H9 (cell line): ENCODE data around the gene OR8B8. TPM values are rescaled to one million over a fixed set of nuclear protein-coding genes. Genes with fewer than 3 reads are reported as not detected.

Experiments used
- DNase-seq: peaks from one replicate; pipeline ENCODE4 v3.0.0-alpha.2; 2017
- H2AFZ ChIP-seq: one replicate; pipeline ENCODE4 v1.6.1; 2013; ENCODE audit warnings: mild to moderate bottlenecking, low read length, control low read depth, moderate library complexity
- H2AK5ac ChIP-seq: 2 replicates; pipeline ENCODE4 v1.6.1; 2013; ENCODE audit warnings: low read length, control low read depth, mixed read lengths; ENCODE audit not compliant: insufficient read length
- H2BK120ac ChIP-seq: one replicate; pipeline ENCODE4 v1.6.1; 2013; ENCODE audit warnings: low read depth, mild to moderate bottlenecking, low read length, control low read depth, inconsistent platforms; ENCODE audit not compliant: poor library complexity, severe bottlenecking
- H2BK12ac ChIP-seq: 2 replicates; pipeline ENCODE4 v1.6.1; 2013; ENCODE audit warnings: low read length, control low read depth, mixed read lengths, low read depth; ENCODE audit not compliant: insufficient read length
- H2BK15ac ChIP-seq: 2 replicates; pipeline ENCODE4 v1.6.1; 2013; ENCODE audit warnings: low read depth, low read length, control low read depth
- H2BK20ac ChIP-seq: one replicate; pipeline ENCODE4 v1.6.1; 2013; ENCODE audit warnings: low read depth, mild to moderate bottlenecking, low read length, control low read depth, inconsistent platforms; ENCODE audit not compliant: poor library complexity, severe bottlenecking
- H2BK5ac ChIP-seq: 2 replicates; pipeline ENCODE4 v1.6.1; 2013; ENCODE audit warnings: low read length, control low read depth, mixed read lengths; ENCODE audit not compliant: insufficient read length
- H3K14ac ChIP-seq: 2 replicates; pipeline ENCODE4 v1.6.1; 2013; ENCODE audit warnings: low read length, control low read depth; ENCODE audit not compliant: insufficient read depth
- H3K18ac ChIP-seq: 2 replicates; pipeline ENCODE4 v1.6.1; 2013; ENCODE audit warnings: low read depth, mild to moderate bottlenecking, mixed read lengths, low read length, control low read depth; ENCODE audit not compliant: insufficient read length
- H3K23ac ChIP-seq: 2 replicates; pipeline ENCODE4 v1.6.1; 2013; ENCODE audit warnings: low read length, control low read depth, mixed read lengths, low read depth; ENCODE audit not compliant: insufficient read length
- H3K23me2 ChIP-seq: 2 replicates; pipeline ENCODE4 v1.6.1; 2013; ENCODE audit warnings: low read depth, mild to moderate bottlenecking, mixed read lengths, low read length, control low read depth; ENCODE audit not compliant: insufficient read length, poor library complexity, severe bottlenecking
- H3K27ac ChIP-seq: 2 replicates; pipeline ENCODE4 v1.5.1; 2013; ENCODE audit warnings: low read length, control low read depth, mixed read lengths, low read depth; ENCODE audit not compliant: insufficient read length
- H3K27me3 ChIP-seq: 2 replicates; pipeline ENCODE4 v1.6.1; 2013; ENCODE audit warnings: low read length, control low read depth, inconsistent platforms; ENCODE audit not compliant: insufficient read depth
- H3K4ac ChIP-seq: 2 replicates; pipeline ENCODE4 v1.6.1; 2013; ENCODE audit warnings: low read depth, mild to moderate bottlenecking, control low read depth, inconsistent platforms, low read length, moderate library complexity
- H3K4me1 ChIP-seq: 2 replicates; pipeline ENCODE4 v1.6.1; 2013; ENCODE audit warnings: low read length, control low read depth, inconsistent platforms; ENCODE audit not compliant: insufficient read depth
- H3K4me2 ChIP-seq: 2 replicates; pipeline ENCODE4 v1.6.1; 2013; ENCODE audit warnings: low read length, control low read depth, mixed read lengths; ENCODE audit not compliant: insufficient read length, insufficient read depth
- H3K56ac ChIP-seq: 2 replicates; pipeline ENCODE4 v1.6.1; 2013; ENCODE audit warnings: low read depth, mild to moderate bottlenecking, mixed read lengths, low read length, control low read depth; ENCODE audit not compliant: insufficient read length
- H3K79me1 ChIP-seq: 2 replicates; pipeline ENCODE4 v1.6.1; 2013; ENCODE audit warnings: low read depth, mild to moderate bottlenecking, moderate library complexity, low read length, control low read depth, inconsistent platforms; ENCODE audit not compliant: insufficient read depth, poor library complexity, severe bottlenecking
- H3K79me2 ChIP-seq: 2 replicates; pipeline ENCODE4 v1.6.1; 2013; ENCODE audit warnings: low read length, control low read depth, inconsistent platforms; ENCODE audit not compliant: insufficient read depth
- H3K9ac ChIP-seq: 2 replicates; pipeline ENCODE4 v1.6.1; 2013; ENCODE audit warnings: low read length, control low read depth, mixed read lengths; ENCODE audit not compliant: insufficient read length; ENCODE audit errors: extremely low read depth
- H3K9me3 ChIP-seq: one replicate; pipeline ENCODE4 v1.6.1; 2013; ENCODE audit warnings: low read depth, low read length, inconsistent platforms; ENCODE audit not compliant: control insufficient read depth
- H3T11ph ChIP-seq: one replicate; pipeline ENCODE4 v1.6.1; 2013; ENCODE audit warnings: mild to moderate bottlenecking, low read length, control low read depth, inconsistent platforms
- H4K20me1 ChIP-seq: one replicate; pipeline ENCODE4 v1.6.1; 2013; ENCODE audit not compliant: control insufficient read depth, insufficient read length, insufficient read depth
- H4K5ac ChIP-seq: 2 replicates; pipeline ENCODE4 v1.6.1; 2013; ENCODE audit warnings: low read depth, mild to moderate bottlenecking, mixed read lengths, low read length, control low read depth; ENCODE audit not compliant: insufficient read length
- H4K8ac ChIP-seq: replicated peaks from 2 replicates; pipeline ENCODE4 v1.6.1; 2013; ENCODE audit warnings: low read length, control low read depth, mixed read lengths, low read depth; ENCODE audit not compliant: insufficient read length
- H4K91ac ChIP-seq: 2 replicates; pipeline ENCODE4 v1.6.1; 2013; ENCODE audit warnings: low read depth, mild to moderate bottlenecking, moderate library complexity, mixed read lengths, low read length, control low read depth; ENCODE audit not compliant: insufficient read length
- H3K27ac Mint-ChIP-seq, 3 experiments: 2 replicates in 2 of 3; 3 replicates in 1 of 3; pipeline ENCODE4 v1.8.0; 2020 to 2021; ENCODE audit warnings: mixed read lengths in 3 of 3, mild to moderate bottlenecking in 1 of 3, moderate library complexity in 1 of 3
- H3K27me3 Mint-ChIP-seq: 2 replicates; pipeline ENCODE4 v1.8.0; 2021; ENCODE audit warnings: low read depth, mild to moderate bottlenecking, moderate library complexity, mixed read lengths
- H3K36me3 Mint-ChIP-seq, 3 experiments: 2 replicates in 2 of 3; 3 replicates in 1 of 3; pipeline ENCODE4 v1.8.0; 2020 to 2021; ENCODE audit warnings: low read depth in 3 of 3, mixed read lengths in 3 of 3; ENCODE audit not compliant: insufficient read depth in 1 of 3
- H3K4me1 Mint-ChIP-seq, 2 experiments: 2 replicates each; pipeline ENCODE4 v1.8.0; 2020; ENCODE audit warnings: mixed read lengths in 2 of 2
- H3K4me3 Mint-ChIP-seq, 2 experiments: 2 replicates in 1 of 2; 3 replicates in 1 of 2; pipeline ENCODE4 v1.8.0; 2020 to 2021; ENCODE audit warnings: mild to moderate bottlenecking in 2 of 2, mixed read lengths in 2 of 2, moderate library complexity in 1 of 2
- H3K9me3 Mint-ChIP-seq, 2 experiments: 2 replicates in 1 of 2; 3 replicates in 1 of 2; pipeline ENCODE4 v1.8.0; 2020; ENCODE audit warnings: mild to moderate bottlenecking in 2 of 2, mixed read lengths in 2 of 2, moderate library complexity in 1 of 2
- CTCF ChIP-seq: fragments of 200-600 bp; sonication (generic); conservative IDR thresholded peaks from 3 replicates; pipeline ENCODE4 v1.8.0; 2021; ENCODE audit warnings: antibody characterized with exemption, mild to moderate bottlenecking
- WGBS: extraction: QIAGEN DNeasy Blood & Tissue Kit; methylation state at CpG from one replicate; pipeline ENCODE4 v1.1.7; 2013; ENCODE audit warnings: missing lambda C conversion rate, low lambda C conversion rate, mixed read lengths; ENCODE audit not compliant: insufficient read length; ENCODE audit errors: extremely low coverage; 5-methylcytosine and 5-hydroxymethylcytosine counted together
- total RNA-seq: library from RNA; stranded (reverse); gene quantifications from 2 replicates; pipeline ENCODE4 v1.2.1, GENCODE V29; 2021

The OR8B8 gene
- total RNA-seq, 1 experiment from 2014 or later = not detected

- Histone ChIP-seq H4K5ac (no peak overlapping the region), H3K9ac (no peak overlapping the region), H3K18ac (no peak overlapping the region), H3K4me1 (no peaks in the 10 kb centered on the region), H3T11ph (no peak overlapping the region), H3K56ac (no peak overlapping the region), H2AFZ (no peak overlapping the region), H2BK20ac (no peak overlapping the region), H3K27me3 (no peaks in the 10 kb centered on the region), H4K20me1 (no peaks in the 10 kb centered on the region), H3K4ac (no peak overlapping the region), H3K79me1 (no peaks in the 10 kb centered on the region), H3K9me3 (no peaks in the 10 kb centered on the region), H3K79me2 (no peaks in the 10 kb centered on the region), H3K27ac (no peak overlapping the region), H3K4me2 (no peak overlapping the region), H2BK12ac (no peak overlapping the region), H3K14ac (no peak overlapping the region), H4K8ac (no peak overlapping the region), H2AK5ac (no peak overlapping the region), H3K23ac (no peak overlapping the region), H2BK5ac (no peak overlapping the region), H2BK15ac (no peak overlapping the region), H4K91ac (no peak overlapping the region), H2BK120ac (no peak overlapping the region), H3K23me2 (no peaks in the 10 kb centered on the region)
- no peaks in the 10 kb centered on the region for H3K9me3 Mint-ChIP-seq
- no peaks in the 10 kb centered on the region for H3K4me1 Mint-ChIP-seq
- H3K27me3 Mint-ChIP-seq = no peaks in the 10 kb centered on the region; the same call in 1 of the 2 replicates
- no peak for DNase-seq
- H3K36me3 Mint-ChIP-seq = no peaks in the 10 kb centered on the region
- no CpG with 5 or more reads among the region's 5 CpGs for WGBS
- TF ChIP-seq CTCF = peak; percentile 76
- no peak overlapping the region for H3K27ac Mint-ChIP-seq
- no peak overlapping the region for H3K4me3 Mint-ChIP-seq
These were observed 30.1 kb downstream of the OR8B8 start for GRCh38 chr11:124415356-124415923.
